ENCODE data around the gene FEM1A. TPM values are rescaled to one million over a fixed set of nuclear protein-coding genes. Genes with fewer than 3 reads are reported as not detected.
"Not testable (repeated sequence)": the region's sequence is repeated elsewhere in the genome, so short reads cannot be mapped to it uniquely, and the experiment has no call there.

Gene FEM1A
- total and polyA plus RNA-seq, 2 donors = 7.7 to 9.1 TPM

GRCh38 chr19:4759388-4760284 is 31.9 kb upstream of the FEM1A start:
- no peaks in the 10 kb centered on the region for H3K4me1 ChIP-seq (ENCODE audit: insufficient read depth)
- 3% methylated on average over 53 of the region's 53 CpGs for WGBS
- H3K4me3 ChIP-seq (ENCODE audit: low read depth, low read length) = no peak overlapping the region
- H3K36me3 ChIP-seq (ENCODE audit: insufficient read depth) = no peaks in the 10 kb centered on the region
- H3K27ac ChIP-seq (ENCODE audit: low read depth) = no peak overlapping the region
- DNase-seq (ENCODE audit: extremely low spot score) = peak; percentile 65

GRCh38 chr19:4760285-4760650 is 31.3 kb upstream of the FEM1A start:
- Histone ChIP-seq H3K4me1 (ENCODE audit: insufficient read depth) (no peaks in the 10 kb centered on the region), H3K4me3 (ENCODE audit: low read depth, low read length) (no peak overlapping the region), H3K36me3 (ENCODE audit: insufficient read depth) (no peaks in the 10 kb centered on the region), H3K27ac (ENCODE audit: low read depth) (no peak overlapping the region)
- WGBS = 46% methylated on average over 10 of the region's 10 CpGs
- DNase-seq (ENCODE audit: extremely low spot score) = no peak

- H3K4me3 ChIP-seq (ENCODE audit: low read depth, low read length) = no peak overlapping the region
- H3K36me3 ChIP-seq (ENCODE audit: insufficient read depth) = no peaks in the 10 kb centered on the region
- no peaks in the 10 kb centered on the region for H3K4me1 ChIP-seq (ENCODE audit: insufficient read depth)
- H3K27ac ChIP-seq (ENCODE audit: low read depth) = no peak overlapping the region
- no peak for DNase-seq (ENCODE audit: extremely low spot score)
- 79% methylated on average over 6 of the region's 6 CpGs for WGBS
Observed at GRCh38 chr19:4763021-4763420, 28.5 kb upstream of the FEM1A start.

- Histone ChIP-seq H3K36me3 (ENCODE audit: insufficient read depth) (no peaks in the 10 kb centered on the region), H3K4me3 (ENCODE audit: low read depth, low read length) (no peak overlapping the region), H3K4me1 (ENCODE audit: insufficient read depth) (no peaks in the 10 kb centered on the region), H3K27ac (ENCODE audit: low read depth) (no peak overlapping the region)
- no peak for DNase-seq (ENCODE audit: extremely low spot score)
- WGBS = 67% methylated on average over 5 of the region's 5 CpGs
Observed at GRCh38 chr19:4764393-4764660, 27.2 kb upstream of the FEM1A start.

GRCh38 chr19:4768934-4769777 is 22.4 kb upstream of the FEM1A start:
- Histone ChIP-seq H3K4me1 (ENCODE audit: insufficient read depth) (no peaks in the 10 kb centered on the region), H3K27ac (ENCODE audit: low read depth) (no peak overlapping the region), H3K4me3 (ENCODE audit: low read depth, low read length) (no peak overlapping the region), H3K36me3 (ENCODE audit: insufficient read depth) (no peaks in the 10 kb centered on the region)
- peak; percentile 87 for DNase-seq (ENCODE audit: extremely low spot score)
- WGBS = 11% methylated on average over 37 of the region's 37 CpGs

- no peak overlapping the region for H3K4me3 ChIP-seq (ENCODE audit: low read depth, low read length)
- WGBS = 42% methylated on average over 2 of the region's 2 CpGs
- H3K36me3 ChIP-seq (ENCODE audit: insufficient read depth) = no peaks in the 10 kb centered on the region
- no peaks in the 10 kb centered on the region for H3K4me1 ChIP-seq (ENCODE audit: insufficient read depth)
- no peak overlapping the region for H3K27ac ChIP-seq (ENCODE audit: low read depth)
- no peak for DNase-seq (ENCODE audit: extremely low spot score)
Observed at GRCh38 chr19:4772566-4772965, 19.0 kb upstream of the FEM1A start.

- Histone ChIP-seq H3K27ac (ENCODE audit: low read depth) (no peak overlapping the region), H3K36me3 (ENCODE audit: insufficient read depth) (no peaks in the 10 kb centered on the region), H3K4me3 (ENCODE audit: low read depth, low read length) (no peak overlapping the region), H3K4me1 (ENCODE audit: insufficient read depth) (no peaks in the 10 kb centered on the region)
- no peak for DNase-seq (ENCODE audit: extremely low spot score)
- 70% methylated on average over 9 of the region's 9 CpGs for WGBS
Observed at GRCh38 chr19:4773047-4773640, 18.4 kb upstream of the FEM1A start.

- Histone ChIP-seq H3K36me3 (ENCODE audit: insufficient read depth) (no peaks in the 10 kb centered on the region), H3K27ac (ENCODE audit: low read depth) (no peak overlapping the region), H3K4me1 (ENCODE audit: insufficient read depth) (no peaks in the 10 kb centered on the region), H3K4me3 (ENCODE audit: low read depth, low read length) (no peak overlapping the region)
- no peak for DNase-seq (ENCODE audit: extremely low spot score)
- WGBS = 61% methylated on average over 3 of the region's 3 CpGs
Observed at GRCh38 chr19:4774136-4774535, 17.4 kb upstream of the FEM1A start.

- Histone ChIP-seq H3K27ac (ENCODE audit: low read depth) (no peak overlapping the region), H3K4me1 (ENCODE audit: insufficient read depth) (no peaks in the 10 kb centered on the region), H3K36me3 (ENCODE audit: insufficient read depth) (no peaks in the 10 kb centered on the region), H3K4me3 (ENCODE audit: low read depth, low read length) (no peak overlapping the region)
- WGBS = 68% methylated on average over 5 of the region's 5 CpGs
- no peak for DNase-seq (ENCODE audit: extremely low spot score)
Observed at GRCh38 chr19:4775627-4776152, 15.8 kb upstream of the FEM1A start.

GRCh38 chr19:4776436-4777211 is 14.9 kb upstream of the FEM1A start:
- H3K36me3 ChIP-seq (ENCODE audit: insufficient read depth) = no peaks in the 10 kb centered on the region
- WGBS = 41% methylated on average over 14 of the region's 14 CpGs
- DNase-seq (ENCODE audit: extremely low spot score) = no peak
- H3K4me3 ChIP-seq (ENCODE audit: low read depth, low read length) = no peak overlapping the region
- no peak overlapping the region for H3K27ac ChIP-seq (ENCODE audit: low read depth)
- H3K4me1 ChIP-seq (ENCODE audit: insufficient read depth) = no peaks in the 10 kb centered on the region

GRCh38 chr19:4778124-4778523 is 13.4 kb upstream of the FEM1A start:
- not testable (repeated sequence) for H3K4me3 ChIP-seq (ENCODE audit: low read depth, low read length); H3K27ac ChIP-seq (ENCODE audit: low read depth); DNase-seq (ENCODE audit: extremely low spot score); H3K4me1 ChIP-seq (ENCODE audit: insufficient read depth); H3K36me3 ChIP-seq (ENCODE audit: insufficient read depth)
- 78% methylated on average over 5 of the region's 5 CpGs for WGBS

GRCh38 chr19:4780860-4781259 is 10.7 kb upstream of the FEM1A start:
- no peak for DNase-seq (ENCODE audit: extremely low spot score)
- H3K4me3 ChIP-seq (ENCODE audit: low read depth, low read length) = no peak overlapping the region
- H3K27ac ChIP-seq (ENCODE audit: low read depth) = no peak overlapping the region
- no peaks in the 10 kb centered on the region for H3K4me1 ChIP-seq (ENCODE audit: insufficient read depth)
- H3K36me3 ChIP-seq (ENCODE audit: insufficient read depth) = no peaks in the 10 kb centered on the region
- 74% methylated on average over 6 of the region's 6 CpGs for WGBS

- DNase-seq (ENCODE audit: extremely low spot score) = no peak
- Histone ChIP-seq H3K27ac (ENCODE audit: low read depth) (no peak overlapping the region), H3K4me3 (ENCODE audit: low read depth, low read length) (no peak overlapping the region), H3K4me1 (ENCODE audit: insufficient read depth) (no peaks in the 10 kb centered on the region), H3K36me3 (ENCODE audit: insufficient read depth) (no peaks in the 10 kb centered on the region)
- 40% methylated on average over 3 of the region's 3 CpGs for whole genome bisulfite sequencing
Observed at GRCh38 chr19:4781801-4782200, 9.7 kb upstream of the FEM1A start.
